KG1 (cell line): ENCODE measurements around the gene LETM1.
A peak's percentile ranks its signal among the peaks of the same experiment; 100 is the strongest.

ENCODE experiments used
- DNase-seq: peaks from one replicate; lab custom pipeline; 2025; lab: John Stamatoyannopoulos, UW

Gene LETM1

GRCh38 chr4:1872870-1873269 lies 16.9 kb upstream of the LETM1 start:
- no peak for DNase-seq

DNA sequence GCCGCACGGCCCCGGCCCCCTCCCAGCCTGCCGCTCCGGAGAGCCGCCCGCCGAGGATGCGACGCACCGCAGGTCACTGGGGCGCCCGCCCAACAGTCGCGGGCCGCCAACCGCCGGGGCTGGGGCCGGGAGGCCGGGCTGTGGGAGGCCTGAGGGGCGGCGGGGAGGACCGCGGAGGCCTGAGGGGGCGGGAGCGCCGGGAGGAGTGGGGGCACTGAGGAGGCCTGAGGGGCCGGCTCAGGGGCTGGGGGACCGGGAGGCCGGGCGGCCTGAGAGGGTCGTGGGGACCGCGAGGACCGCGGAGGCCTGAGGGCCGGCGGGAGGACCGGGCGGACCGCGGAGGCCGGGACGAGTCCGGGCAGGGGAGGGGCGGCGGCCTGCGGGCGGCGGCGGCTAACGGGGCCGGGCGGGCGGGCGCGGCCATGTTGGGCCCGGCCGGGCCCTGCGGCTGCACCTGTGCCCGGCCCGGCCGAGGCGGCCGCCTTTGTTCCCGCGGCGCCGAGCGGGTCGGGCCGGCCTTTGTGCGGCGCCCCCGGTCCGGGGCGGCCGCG lies 15.6 kb upstream of the LETM1 start:
- no peak for DNase-seq

GRCh38 chr4:1870578-1871443 lies 14.9 kb upstream of the LETM1 start, which contains the start of gene NSD2:
TSS of gene NSD2 (plus strand) at chr4:1871393. CDS start at chr4:1900655, 29,262 bp downstream.
- peak; percentile 79 for DNase-seq

- DNase-seq = no peak
These were observed 14.3 kb upstream of the LETM1 start for GRCh38 chr4:1870328-1870577.

DNA sequence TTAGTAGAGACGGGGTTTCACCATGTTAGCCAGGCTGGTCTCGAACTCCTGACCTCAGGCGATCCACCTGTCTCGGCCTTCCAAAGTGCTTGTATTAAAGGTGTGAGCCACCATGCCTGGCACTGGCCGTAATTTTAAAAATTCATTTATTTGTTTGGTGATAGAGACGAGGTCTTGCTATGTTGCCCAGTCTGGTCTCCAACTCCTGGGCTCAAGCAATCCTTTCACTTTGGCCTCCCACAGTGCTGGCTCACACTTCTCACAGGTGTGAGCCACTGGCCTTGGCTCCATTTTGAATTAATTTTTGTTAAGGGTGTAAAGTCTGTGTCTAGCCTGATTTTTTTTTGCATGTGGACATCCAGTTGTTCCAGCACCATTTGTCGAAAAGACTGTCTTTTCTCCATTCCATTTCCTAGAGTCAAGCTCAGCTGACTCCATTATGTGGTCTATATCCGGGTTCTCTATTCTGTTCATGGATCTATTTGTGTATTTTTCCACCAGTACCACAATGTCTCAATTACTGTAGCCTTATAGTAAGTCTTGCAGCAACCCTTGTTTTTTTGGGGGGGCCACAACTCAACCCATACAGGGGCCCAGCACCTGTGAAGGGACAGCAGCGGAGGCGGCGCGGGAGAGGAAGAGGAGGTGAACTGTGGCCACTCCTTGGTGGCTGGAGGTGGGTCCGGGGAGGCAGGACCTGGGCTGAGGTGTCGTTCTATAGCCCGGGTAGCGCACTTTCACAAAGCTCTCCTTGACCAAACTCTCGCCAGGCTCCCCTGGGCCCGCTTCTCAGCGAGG lies 13.8 kb upstream of the LETM1 start:
- DNase-seq = no peak

DNA sequence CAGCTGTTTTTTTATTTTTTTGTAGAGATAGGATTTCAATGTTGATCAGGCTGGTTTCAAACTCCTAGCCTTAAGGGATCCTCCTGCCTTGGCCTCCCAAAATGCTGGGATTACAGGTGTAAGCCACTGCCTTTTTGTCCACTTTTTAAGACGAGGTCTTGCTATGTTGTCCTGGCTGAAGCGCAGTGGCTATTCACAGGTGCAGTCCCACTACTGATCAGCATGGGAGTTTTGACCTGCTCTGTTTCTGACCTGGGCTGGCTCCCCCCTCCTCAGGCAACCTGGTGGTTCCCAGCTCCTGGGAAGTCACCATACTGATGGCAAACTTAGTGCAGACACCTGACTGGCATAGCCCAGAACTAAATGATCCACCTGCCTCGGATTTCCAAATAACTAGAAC lies 13.0 kb upstream of the LETM1 start:
- DNase-seq = no peak

DNA sequence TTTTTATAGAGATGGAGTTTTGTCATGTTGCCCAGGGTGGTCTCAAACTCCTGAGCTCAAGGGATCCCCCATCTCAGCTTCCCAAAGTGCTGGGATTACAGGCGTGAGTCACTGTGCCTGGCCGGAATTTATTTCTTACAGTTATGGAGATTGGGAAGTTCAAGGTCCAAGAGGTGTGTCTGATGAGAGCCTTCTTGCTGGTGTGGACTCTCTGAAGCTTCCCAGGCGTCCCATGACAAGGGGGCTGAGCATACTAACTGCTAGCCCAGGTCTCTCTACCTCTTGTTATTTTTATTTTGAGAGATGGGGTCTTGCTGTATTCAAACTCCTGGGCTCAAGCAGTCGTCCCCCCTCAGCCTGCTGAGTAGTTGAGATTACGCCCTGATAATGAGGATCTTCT lies 12.3 kb upstream of the LETM1 start:
- no peak for DNase-seq

DNA sequence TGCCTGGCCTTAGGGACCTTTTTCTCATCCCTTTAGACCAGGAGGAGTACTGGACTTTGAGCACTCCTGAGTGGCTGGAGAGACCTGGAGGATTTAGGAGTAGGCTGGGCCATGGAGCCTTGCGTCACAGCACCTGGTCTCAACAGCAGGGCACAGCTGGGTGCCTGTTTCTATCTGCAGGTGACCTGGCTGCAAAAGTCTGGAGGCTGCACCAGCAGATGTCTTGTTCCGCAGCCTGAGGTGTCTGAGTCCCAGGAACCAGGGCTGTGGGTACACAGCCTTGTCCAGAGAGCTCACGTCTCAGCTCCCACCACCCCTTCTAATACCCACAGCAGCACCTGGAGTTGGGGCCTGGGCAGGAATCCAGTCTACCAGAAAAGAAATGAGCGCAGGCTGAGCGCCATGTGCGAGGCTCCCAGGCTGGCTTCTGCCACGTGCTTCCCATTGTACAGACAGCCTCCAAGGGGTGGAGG lies 10.3 kb upstream of the LETM1 start:
- DNase-seq = no peak

- DNase-seq = no peak
These were observed 8.4 kb upstream of the LETM1 start for GRCh38 chr4:1864076-1865008.

DNA sequence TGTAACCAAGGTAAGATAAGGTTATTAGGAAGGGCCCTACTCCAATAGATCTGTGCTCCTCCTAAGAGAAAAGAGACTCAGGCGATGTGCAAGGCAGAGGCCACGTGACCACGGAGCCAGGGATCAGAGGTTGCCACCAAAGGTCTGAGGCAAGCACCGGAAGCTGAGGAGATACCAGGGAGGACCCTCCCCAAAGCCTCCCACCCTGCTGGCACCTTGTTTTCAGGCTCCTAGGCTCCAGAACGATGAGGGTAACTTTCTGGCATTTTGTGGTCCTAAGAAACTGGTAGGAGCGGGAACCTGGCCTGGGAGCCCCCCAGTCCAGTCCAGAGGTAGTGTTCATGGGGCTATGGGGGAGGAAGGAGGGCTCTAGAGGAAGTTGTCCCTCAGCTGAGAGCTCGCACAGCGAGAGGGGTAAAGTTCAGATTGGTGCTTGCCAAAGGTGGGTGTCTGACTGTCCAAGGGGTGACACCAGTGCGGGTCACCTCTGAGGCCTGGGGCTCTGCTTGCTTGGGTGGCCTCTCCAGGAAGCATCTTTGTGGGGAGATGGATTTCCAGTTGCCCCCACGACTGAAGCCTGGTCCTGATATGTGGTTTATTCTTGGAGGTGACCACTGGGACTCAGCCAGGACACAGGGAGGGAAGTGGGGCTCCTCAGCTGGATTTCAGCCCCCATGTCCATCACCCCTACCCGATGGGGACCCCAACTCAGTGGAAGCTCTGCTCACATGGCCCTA lies 7.5 kb upstream of the LETM1 start:
- no peak for DNase-seq

GRCh38 chr4:1862961-1863296 lies 7.0 kb upstream of the LETM1 start:
- no peak for DNase-seq

DNA sequence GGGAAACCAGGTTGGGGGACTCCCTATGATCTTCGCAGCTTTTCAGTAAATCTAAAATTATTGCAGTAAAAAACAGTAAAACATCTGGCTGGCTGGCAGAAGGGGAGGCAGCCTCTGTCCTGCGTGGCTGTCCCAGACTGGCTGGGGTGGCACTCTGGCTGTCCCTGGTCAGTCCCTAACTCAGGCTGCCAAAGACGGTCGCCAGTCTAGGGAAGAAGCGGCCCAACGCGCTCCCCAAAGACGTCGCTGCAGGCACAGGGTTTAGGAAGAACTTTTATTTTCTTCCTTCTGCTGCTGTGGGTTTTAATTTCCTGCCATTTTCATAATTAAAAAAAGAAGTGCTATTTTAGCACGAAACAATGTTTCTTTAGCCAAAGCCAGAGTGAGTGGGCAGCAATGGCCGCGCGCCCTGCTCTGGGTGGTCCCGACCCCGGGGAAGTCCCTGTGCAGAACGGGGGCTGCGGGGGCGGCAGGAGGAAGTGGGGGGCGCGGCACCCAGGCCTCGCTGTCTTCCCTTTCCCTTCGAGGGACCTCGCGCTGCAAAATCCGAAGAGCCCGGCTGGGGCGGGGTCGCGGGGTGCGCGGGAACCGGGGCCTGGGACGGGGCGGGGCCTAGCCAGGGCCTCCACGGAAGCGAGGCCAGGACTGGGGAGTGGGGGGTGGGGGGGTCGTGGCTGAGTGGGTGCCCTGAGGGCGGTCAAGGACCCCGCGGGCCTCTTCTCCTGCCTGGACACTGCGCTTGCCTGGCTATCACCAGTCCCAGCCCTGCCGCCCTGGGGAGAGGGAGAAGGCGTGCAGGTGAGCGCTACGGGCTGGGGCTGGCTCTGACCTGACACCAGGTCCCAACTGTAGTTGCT lies 6.3 kb upstream of the LETM1 start:
- no peak for DNase-seq

- DNase-seq = no peak
These were observed 3.4 kb upstream of the LETM1 start for GRCh38 chr4:1859389-1859753.

DNA sequence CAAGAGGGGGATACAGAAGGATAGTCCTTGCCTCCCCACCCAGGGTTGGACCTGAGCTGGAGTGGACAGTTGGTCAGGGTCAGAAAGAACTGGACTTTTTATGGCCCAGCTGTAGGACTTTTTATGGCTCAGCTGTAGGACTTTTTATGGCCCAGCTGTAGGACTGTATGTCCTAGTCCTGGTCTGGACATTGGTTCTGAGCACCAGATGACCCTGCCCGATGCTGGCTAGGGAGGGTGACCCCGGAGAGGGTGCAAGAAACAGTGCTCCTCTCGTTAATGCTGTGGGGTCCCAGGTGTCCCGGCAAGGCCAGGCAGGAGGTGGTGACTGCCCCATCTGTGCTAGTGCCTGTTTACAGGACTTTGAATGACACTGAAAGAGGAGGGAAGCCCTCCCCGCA lies 2.0 kb upstream of the LETM1 start:
- DNase-seq = no peak

- no peak for DNase-seq
These were observed 1.2 kb upstream of the LETM1 start for GRCh38 chr4:1856943-1857699.

GRCh38 chr4:1855333-1856070 lies 454 bp downstream of the LETM1 start:
- no peak for DNase-seq

GRCh38 chr4:1854752-1855151 lies 1.2 kb downstream of the LETM1 start:
- DNase-seq = no peak

GRCh38 chr4:1852904-1853623 lies 2.9 kb downstream of the LETM1 start:
- DNase-seq = no peak
